GM19463 (cell line): Measurements from ENCODE around the gene ATP1A3.

Source experiments
- ATAC-seq: cut with Tn5 transposase; IDR thresholded peaks from one replicate; pipeline ENCODE4 v1.9.1; 2021; ENCODE audit warnings: mild to moderate bottlenecking, moderate library complexity; ENCODE audit not compliant: unreplicated experiment

The ATP1A3 gene

GRCh38 chr19:41988947-41989346 is 5.1 kb downstream of the ATP1A3 start:
- ATAC-seq, result no peak

- ATAC-seq, result no peak
Measured at GRCh38 chr19:41987141-41987860, 6.7 kb downstream of the ATP1A3 start.

DNA sequence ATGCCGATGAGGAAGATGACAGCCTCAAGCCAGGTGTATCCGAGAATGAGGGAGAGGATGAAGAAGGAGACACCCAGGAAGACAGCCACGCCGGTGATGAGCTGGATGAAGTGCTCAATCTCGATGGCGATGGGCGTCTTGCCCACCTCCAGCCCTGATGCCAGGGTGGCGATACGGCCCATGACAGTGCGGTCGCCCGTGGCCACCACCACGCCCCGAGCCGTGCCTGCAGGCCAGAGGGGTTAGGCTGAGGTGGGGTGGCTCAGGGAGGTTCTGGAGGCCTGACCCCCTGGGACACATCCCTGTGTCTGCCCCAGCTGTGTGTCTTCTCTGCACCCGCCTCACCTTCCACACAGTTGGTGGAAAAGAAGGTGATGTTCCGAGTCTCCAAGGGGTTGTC is 9.1 kb downstream of the ATP1A3 start:
- no peak for ATAC-seq

DNA sequence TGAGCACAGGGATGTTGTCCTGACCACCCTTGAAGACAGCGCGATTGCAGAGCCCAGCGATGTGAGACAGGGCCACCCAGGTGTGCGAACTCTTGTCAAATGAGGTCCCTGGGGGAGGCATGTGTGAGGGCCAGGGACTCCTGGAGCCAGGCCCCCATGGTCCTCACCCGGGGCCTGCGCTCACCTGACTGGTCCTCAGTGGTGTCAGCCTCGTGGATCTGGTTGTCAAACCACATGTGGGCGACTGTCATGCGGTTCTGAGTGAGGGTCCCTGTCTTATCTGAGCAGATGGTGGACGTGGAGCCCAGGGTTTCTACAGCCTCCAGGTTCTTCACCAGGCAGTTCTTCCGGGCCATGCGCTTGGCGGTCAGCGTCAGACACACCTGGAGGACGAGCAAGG is 12.3 kb downstream of the ATP1A3 start:
- no peak for ATAC-seq

DNA sequence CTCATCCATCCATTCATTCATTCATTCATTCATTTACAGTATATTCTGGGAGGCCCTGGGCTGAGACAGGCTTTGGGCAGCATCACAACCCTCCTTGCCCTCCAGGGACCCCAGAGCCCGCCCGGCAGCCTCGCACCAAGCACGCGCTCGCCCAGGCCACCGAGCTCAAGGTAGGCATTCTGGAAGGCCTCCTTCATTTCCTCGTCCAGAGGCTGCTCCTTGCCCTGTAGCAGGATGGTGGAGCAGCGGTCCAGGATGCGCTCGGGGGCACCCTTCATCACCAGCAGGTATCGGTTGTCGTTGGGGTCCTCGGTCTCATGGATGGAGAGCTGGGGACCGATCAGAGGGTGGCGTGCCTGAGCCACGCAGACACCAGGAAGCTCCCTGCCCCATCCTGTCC is 15.6 kb downstream of the ATP1A3 start:
- ATAC-seq, result no peak

GRCh38 chr19:41977916-41978315 is 16.1 kb downstream of the ATP1A3 start:
- ATAC-seq, result no peak

DNA sequence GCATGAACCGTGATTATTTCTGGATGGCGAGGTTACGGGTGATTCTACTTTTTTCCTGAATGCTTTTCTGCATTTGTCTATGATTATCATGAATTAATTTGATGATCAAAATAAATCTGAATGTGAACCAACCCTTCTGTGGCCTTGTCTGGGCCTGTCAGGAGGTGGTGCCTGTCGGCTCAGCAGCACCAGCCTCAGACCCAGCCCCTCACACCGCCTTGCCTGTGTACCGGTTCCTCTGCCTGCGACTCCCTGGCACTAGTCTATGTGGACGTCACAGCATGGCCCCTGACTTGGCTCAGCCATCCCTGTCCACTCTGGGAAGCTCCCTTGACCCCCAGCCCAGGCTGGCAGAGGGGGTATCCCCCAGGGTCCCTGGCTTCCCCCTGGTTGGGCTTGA is 19.4 kb downstream of the ATP1A3 start:
- no peak for ATAC-seq

GRCh38 chr19:41971363-41971762 is 22.7 kb downstream of the ATP1A3 start:
- ATAC-seq, result no peak

DNA sequence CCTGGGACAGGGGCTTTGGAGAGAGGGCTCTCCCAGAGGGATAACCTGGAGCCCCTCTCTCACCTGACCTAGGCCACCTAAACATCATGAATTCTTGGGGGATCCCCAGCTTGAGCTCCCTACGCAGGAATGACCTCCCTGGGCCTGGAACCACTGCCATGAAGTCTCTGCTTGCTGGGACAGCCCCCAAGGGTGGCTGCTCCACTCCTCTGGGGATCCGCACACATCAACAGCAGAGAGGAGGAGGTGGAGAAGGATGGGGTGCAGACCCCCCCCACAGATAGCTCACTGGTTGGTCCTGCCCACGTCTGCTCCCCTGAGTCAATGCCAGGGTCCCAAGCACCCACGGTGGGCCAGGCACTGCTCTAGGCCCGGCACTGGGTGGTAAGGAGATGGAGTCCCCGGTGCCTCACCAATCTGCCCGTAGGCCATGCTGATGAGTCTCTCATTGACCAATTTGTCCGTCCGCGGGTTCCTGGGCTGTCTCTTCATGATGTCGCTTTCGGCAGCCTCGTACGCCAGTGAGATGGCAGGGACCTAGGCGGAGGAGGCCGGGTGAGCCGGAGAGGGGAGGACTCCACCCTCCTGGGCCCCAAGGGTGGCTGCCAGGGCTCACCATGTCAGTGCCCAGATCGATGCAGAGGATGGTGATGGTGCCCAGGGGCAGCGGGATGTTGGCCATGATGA is 24.1 kb downstream of the ATP1A3 start:
- no peak for ATAC-seq

- no peak for ATAC-seq
Measured at GRCh38 chr19:41968751-41969595, 25.1 kb downstream of the ATP1A3 start.

GRCh38 chr19:41967054-41967783 is 26.8 kb downstream of the ATP1A3 start:
- ATAC-seq, result no peak

DNA sequence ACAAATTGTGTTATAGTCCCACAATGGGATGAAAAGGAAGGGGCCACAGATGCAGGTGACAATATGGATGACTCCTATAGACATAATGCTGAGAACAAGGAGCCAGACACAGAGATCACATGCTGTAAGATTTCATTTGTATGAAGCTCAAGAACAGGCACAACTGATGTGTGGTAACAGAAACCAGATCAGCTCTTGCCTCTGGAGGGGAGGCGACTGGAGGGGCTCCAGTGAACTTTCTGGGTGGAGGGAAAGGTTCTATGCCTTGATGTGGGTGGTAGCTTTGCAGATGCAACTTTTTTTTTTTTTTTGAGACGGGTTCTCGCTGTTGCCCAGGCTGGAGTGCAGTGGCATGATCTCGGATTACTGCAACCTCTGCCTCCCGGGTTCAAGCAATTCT is 28.9 kb downstream of the ATP1A3 start:
- no peak for ATAC-seq

- ATAC-seq, result no peak
Measured at GRCh38 chr19:41960973-41961372, 33.1 kb downstream of the ATP1A3 start.

GRCh38 chr19:41959056-41960053 is 34.7 kb downstream of the ATP1A3 start, which contains the start of gene RABAC1:
TSS of gene RABAC1 (minus strand) at chr19:41959321. CDS start at chr19:41959292, 29 bp downstream.
- peak; percentile 88 for ATAC-seq

DNA sequence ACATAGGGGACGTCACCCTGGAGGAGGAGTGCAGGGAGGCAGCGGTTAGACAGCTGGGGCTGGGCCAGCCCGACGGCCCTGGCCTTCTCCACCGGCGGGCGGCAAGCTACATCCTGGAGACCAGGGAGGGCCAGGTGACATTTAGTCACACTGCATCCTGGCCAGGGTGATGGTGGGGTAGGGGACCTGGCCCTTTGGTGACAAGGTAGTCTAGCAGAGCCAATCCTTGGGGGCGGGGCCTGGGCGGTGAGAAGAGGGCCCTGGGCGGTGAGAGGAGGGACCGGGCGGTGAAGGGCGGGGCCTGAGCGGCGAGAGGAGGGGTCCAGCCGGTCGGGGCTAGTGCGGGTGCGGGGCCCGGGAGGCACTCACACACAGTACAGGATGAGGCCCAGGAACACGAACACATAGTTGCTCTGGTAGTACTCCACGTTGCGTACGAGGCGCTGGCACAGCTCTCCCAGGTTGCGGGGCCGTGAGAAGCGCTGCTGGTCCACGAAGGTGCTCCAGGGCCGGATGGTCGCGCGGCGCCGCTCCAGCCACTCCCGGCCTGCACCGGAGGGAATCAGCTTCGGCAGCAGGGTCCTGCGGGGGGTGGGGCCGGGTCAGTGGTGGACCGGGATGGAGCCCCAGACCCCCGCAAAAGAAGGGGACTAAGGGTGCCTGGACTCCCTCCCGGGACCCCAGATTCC is 35.5 kb downstream of the ATP1A3 start:
- peak; percentile 53 for ATAC-seq

- ATAC-seq, result no peak
Measured at GRCh38 chr19:41957838-41958366, 36.1 kb downstream of the ATP1A3 start.

GRCh38 chr19:41957161-41957837 is 36.7 kb downstream of the ATP1A3 start:
- ATAC-seq, result no peak

- no peak for ATAC-seq
Measured at GRCh38 chr19:41956621-41957020, 37.4 kb downstream of the ATP1A3 start.
